B cell (primary cell): ENCODE measurements around the gene BTAF1. TPM values are rescaled to one million over a fixed set of nuclear protein-coding genes. Genes with fewer than 3 reads are reported as not detected.

Experiments
- ATAC-seq: fragments of 200-7000 bp; cut with Tn5 transposase; one replicate; pipeline ENCODE4 v1.10.0; 2021; ENCODE audit warnings: low read depth, mild to moderate bottlenecking, moderate number of reproducible peaks, moderate library complexity
- CTCF ChIA-PET: fragments of 350-600 bp; sonication (Branson Sonifier 250); formaldehyde crosslinking; loops from one replicate; lab custom pipeline; 2021; ENCODE audit warnings: antibody characterized with exemption, inconsistent platforms; lab: Charles Lee
- POLR2A ChIA-PET: fragments of 350-600 bp; sonication (Branson Sonifier 250); formaldehyde crosslinking; loops from one replicate; lab custom pipeline; 2021; ENCODE audit warnings: antibody characterized with exemption; lab: Charles Lee
- DNase-seq: peaks from one replicate; pipeline ENCODE4 v3.0.0; 2013
- H2AFZ ChIP-seq: 2 replicates; pipeline ENCODE4 v1.6.1; 2012; ENCODE audit warnings: mild to moderate bottlenecking, low read depth, low read length; ENCODE audit not compliant: insufficient read depth, poor library complexity, severe bottlenecking
- H3K27ac ChIP-seq, 2 donors: 1 replicate in 1 of 2; 2 replicates in 1 of 2; pipeline ENCODE4 v1.5.1; 2012 to 2013; ENCODE audit warnings: low read length in 2 of 2, mild to moderate bottlenecking in 2 of 2, moderate library complexity in 1 of 2
- H3K27me3 ChIP-seq, 4 experiments: fragments of 200-600 bp in 1 of 4; sonication (generic) in 1 of 4; replicated peaks in 1 of 4; 1 replicate in 2 of 4; 2 replicates in 2 of 4; pipeline versions ENCODE4 v1.6.1 to v1.7.0; 2013 to 2016; ENCODE audit warnings: low read length in 3 of 4, mild to moderate bottlenecking in 2 of 4, mixed read lengths in 1 of 4, moderate library complexity in 1 of 4; ENCODE audit not compliant: insufficient read depth in 4 of 4, control insufficient read depth in 3 of 4; ENCODE audit errors: control extremely low read depth in 1 of 4
- H3K36me3 ChIP-seq, 2 experiments: replicated peaks in 1 of 2; 1 replicate in 1 of 2; 2 replicates in 1 of 2; pipeline versions ENCODE4 v1.6.1 to v1.7.1; 2013; ENCODE audit warnings: low read length in 1 of 2; ENCODE audit not compliant: insufficient read depth in 2 of 2, control insufficient read depth in 1 of 2; ENCODE audit errors: control extremely low read depth in 1 of 2, extremely low read depth in 1 of 2
- H3K4me1 ChIP-seq, 2 donors: fragments of 200-600 bp in 1 of 2; sonication (generic) in 1 of 2; 1 replicate in 1 of 2; 2 replicates in 1 of 2; pipeline versions ENCODE4 v1.5.1 to v1.6.1; 2013 to 2017; ENCODE audit warnings: low read length in 2 of 2; ENCODE audit not compliant: control insufficient read depth in 2 of 2, insufficient read depth in 2 of 2
- H3K4me2 ChIP-seq: replicated peaks from 2 replicates; pipeline ENCODE3; 2012; ENCODE audit warnings: mild to moderate bottlenecking, low read depth, low read length; ENCODE audit not compliant: poor library complexity, severe bottlenecking
- H3K4me3 ChIP-seq, 5 experiments: fragments of 200-600 bp in 1 of 5; sonication (generic) in 1 of 5; 1 replicate in 3 of 5; 2 replicates in 2 of 5; pipeline versions ENCODE4 v1.5.1 to v1.7.0; 2011 to 2016; ENCODE audit warnings: low read length in 4 of 5, mild to moderate bottlenecking in 4 of 5, low read depth in 2 of 5, control low read depth in 1 of 5, moderate library complexity in 1 of 5; ENCODE audit not compliant: insufficient read depth in 1 of 5; ENCODE audit errors: control extremely low read depth in 1 of 5, extremely low read depth in 1 of 5
- H3K79me2 ChIP-seq: fragments of 200-600 bp; sonication (generic); one replicate; pipeline ENCODE4 v1.6.0; 2016; ENCODE audit warnings: low read length; ENCODE audit not compliant: control insufficient read depth, insufficient read depth
- H3K9ac ChIP-seq: fragments of 200-600 bp; sonication (generic); 2 replicates; pipeline ENCODE4 v1.6.1; 2017; ENCODE audit warnings: mild to moderate bottlenecking, low read length, moderate library complexity
- H3K9me3 ChIP-seq, 3 donors: one replicate each; pipeline versions ENCODE4 v1.6.1 to v1.7.1; 2013; ENCODE audit warnings: low read length in 2 of 3; ENCODE audit not compliant: control insufficient read depth in 2 of 3, insufficient read depth in 1 of 3; ENCODE audit errors: control extremely low read depth in 1 of 3
- H4K20me1 ChIP-seq: 2 replicates; pipeline ENCODE4 v1.6.0; 2012; ENCODE audit warnings: mild to moderate bottlenecking, low read length; ENCODE audit not compliant: insufficient read depth, control insufficient read depth, poor library complexity, severe bottlenecking
- H3K27ac Mint-ChIP-seq: one replicate; pipeline ENCODE4 v1.8.0; 2021; ENCODE audit warnings: mixed read lengths
- H3K27me3 Mint-ChIP-seq: one replicate; pipeline ENCODE4 v1.8.0; 2021; ENCODE audit warnings: mixed read lengths
- H3K4me1 Mint-ChIP-seq: one replicate; pipeline ENCODE4 v1.8.0; 2021; ENCODE audit warnings: mixed read lengths
- H3K4me3 Mint-ChIP-seq: one replicate; pipeline ENCODE4 v1.8.0; 2021; ENCODE audit warnings: mixed read lengths
- H3K9me3 Mint-ChIP-seq: one replicate; pipeline ENCODE4 v1.8.0; 2022; ENCODE audit warnings: mixed read lengths; ENCODE audit not compliant: insufficient read depth
- EZH2 ChIP-seq: IDR thresholded peaks from 2 replicates; pipeline ENCODE4 v1.6.1; 2012; ENCODE audit warnings: borderline replicate concordance, low read depth, mild to moderate bottlenecking, moderate library complexity, low read length; ENCODE audit not compliant: insufficient read depth, poor library complexity, severe bottlenecking
- WGBS: methylation state at CpG from one replicate; pipeline ENCODE4 v1.1.5; 2013; ENCODE audit warnings: missing lambda C conversion rate; ENCODE audit not compliant: insufficient coverage; 5-methylcytosine and 5-hydroxymethylcytosine counted together
- intact Hi-C: fragments of 100-400 bp; cut with micrococcal nuclease; formaldehyde crosslinking; loops from one replicate; pipeline ENCODE4 v1.10.0; 2022
- polyA plus RNA-seq: library from polyadenylated mRNA; depleted of rRNA; stranded (reverse); fragments of >200 nt; gene quantifications from 2 replicates; pipeline ENCODE4 v1.2.3, GENCODE V29; 2012
- total RNA-seq, 2 donors: library from RNA; stranded (reverse); fragments of 120-200 nt in 1 of 2; gene quantifications; 1 replicate in 1 of 2; 2 replicates in 1 of 2; pipeline versions ENCODE4 v1.2.3 to v1.2.4, GENCODE V29; 2013 to 2022
- TF ChIP-seq, protein P1 (sequence below): fragments of 200-600 bp; IDR thresholded peaks from one replicate; pipeline ENCODE4 v1.8.0; 2022; ENCODE audit warnings: antibody characterized with exemption, mild to moderate bottlenecking

Gene BTAF1
- total and polyA plus RNA-seq, 2 donors (not counting 1 experiment from before 2014, with no cell fraction given), result 58.2 to 78.1 TPM

DNA sequence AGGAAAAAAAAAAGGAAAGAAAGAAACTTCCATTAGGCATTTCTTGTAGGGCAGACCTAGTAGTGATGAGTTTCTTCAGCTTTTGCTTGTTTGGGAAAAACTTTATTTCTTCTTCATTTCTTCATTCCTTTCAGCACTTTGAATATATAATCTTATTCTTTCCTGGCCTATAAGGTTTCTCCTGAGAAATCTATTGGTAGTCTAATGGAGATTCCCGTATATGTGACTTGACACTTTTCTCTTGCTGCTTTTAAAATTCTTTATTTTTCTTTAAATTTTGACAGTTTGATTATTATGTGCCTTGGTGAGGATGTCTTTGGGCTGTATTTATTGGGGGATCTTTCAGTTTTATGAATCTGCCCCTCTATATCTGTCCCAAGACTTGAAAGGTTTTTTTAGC, 3.9 kb upstream of the BTAF1 start:
- Histone ChIP-seq H4K20me1 (no peaks in the 10 kb centered on the region), H3K9me3 (peaks cover 1 to 16% (median 6%) of the 10 kb centered on the region in 3 donors), H3K4me3 (no peak overlapping the region), H3K27ac (no peak overlapping the region), H3K36me3 (no peaks in the 10 kb centered on the region), H2AFZ (no peak overlapping the region), H3K27me3 (peaks cover 0 to 15% (median 7%) of the 10 kb centered on the region in 4 experiments), H3K4me1 (peaks cover 9 to 12% of the 10 kb centered on the region in 2 donors), H3K9ac (no peak overlapping the region), H3K79me2 (peaks cover 15% of the 10 kb centered on the region), H3K4me2 (no peak overlapping the region)
- no CpG with 5 or more reads among the region's 1 CpG for WGBS
- TF ChIP-seq, protein P1, sequence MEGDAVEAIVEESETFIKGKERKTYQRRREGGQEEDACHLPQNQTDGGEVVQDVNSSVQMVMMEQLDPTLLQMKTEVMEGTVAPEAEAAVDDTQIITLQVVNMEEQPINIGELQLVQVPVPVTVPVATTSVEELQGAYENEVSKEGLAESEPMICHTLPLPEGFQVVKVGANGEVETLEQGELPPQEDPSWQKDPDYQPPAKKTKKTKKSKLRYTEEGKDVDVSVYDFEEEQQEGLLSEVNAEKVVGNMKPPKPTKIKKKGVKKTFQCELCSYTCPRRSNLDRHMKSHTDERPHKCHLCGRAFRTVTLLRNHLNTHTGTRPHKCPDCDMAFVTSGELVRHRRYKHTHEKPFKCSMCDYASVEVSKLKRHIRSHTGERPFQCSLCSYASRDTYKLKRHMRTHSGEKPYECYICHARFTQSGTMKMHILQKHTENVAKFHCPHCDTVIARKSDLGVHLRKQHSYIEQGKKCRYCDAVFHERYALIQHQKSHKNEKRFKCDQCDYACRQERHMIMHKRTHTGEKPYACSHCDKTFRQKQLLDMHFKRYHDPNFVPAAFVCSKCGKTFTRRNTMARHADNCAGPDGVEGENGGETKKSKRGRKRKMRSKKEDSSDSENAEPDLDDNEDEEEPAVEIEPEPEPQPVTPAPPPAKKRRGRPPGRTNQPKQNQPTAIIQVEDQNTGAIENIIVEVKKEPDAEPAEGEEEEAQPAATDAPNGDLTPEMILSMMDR, result no peak
- TF ChIP-seq EZH2, result no peak
- ChIA-PET POLR2A (interaction anchor here (1.1 kb wide), 1 partner anchor 11 kb away, joined by 3 read pairs; no protein-coding TSS in a partner anchor), CTCF (interaction anchor here (0.8 kb wide), 1 partner anchor 161 kb away, joined by 4 read pairs; no protein-coding TSS in a partner anchor)
- Mint-ChIP-seq H3K4me3 (no peak overlapping the region), H3K27ac (no peak overlapping the region), H3K27me3 (peaks cover 29% of the 10 kb centered on the region), H3K4me1 (peaks cover 16% of the 10 kb centered on the region), H3K9me3 (no peaks in the 10 kb centered on the region)
- intact Hi-C loops, result loop anchor here (5.0 to 10.0 kb wide), 4 partner anchors 285 to 695 kb away; partner anchors contain the start of genes IDE, PCGF5 and PPP1R3C
- DNase-seq (no peak), ATAC-seq (no peak)
